Activated CD4-positive, alpha-beta T cell treated with anti-CD3 and anti-CD28 coated beads, Interleukin-2, amount 50 U/mL, for 1 hour (primary cell): ENCODE data around the gene ARFGAP2.

Experiments
- DNase-seq: peaks from one replicate; pipeline ENCODE4 v3.0.0-alpha.2; 2020

Gene ARFGAP2

DNA sequence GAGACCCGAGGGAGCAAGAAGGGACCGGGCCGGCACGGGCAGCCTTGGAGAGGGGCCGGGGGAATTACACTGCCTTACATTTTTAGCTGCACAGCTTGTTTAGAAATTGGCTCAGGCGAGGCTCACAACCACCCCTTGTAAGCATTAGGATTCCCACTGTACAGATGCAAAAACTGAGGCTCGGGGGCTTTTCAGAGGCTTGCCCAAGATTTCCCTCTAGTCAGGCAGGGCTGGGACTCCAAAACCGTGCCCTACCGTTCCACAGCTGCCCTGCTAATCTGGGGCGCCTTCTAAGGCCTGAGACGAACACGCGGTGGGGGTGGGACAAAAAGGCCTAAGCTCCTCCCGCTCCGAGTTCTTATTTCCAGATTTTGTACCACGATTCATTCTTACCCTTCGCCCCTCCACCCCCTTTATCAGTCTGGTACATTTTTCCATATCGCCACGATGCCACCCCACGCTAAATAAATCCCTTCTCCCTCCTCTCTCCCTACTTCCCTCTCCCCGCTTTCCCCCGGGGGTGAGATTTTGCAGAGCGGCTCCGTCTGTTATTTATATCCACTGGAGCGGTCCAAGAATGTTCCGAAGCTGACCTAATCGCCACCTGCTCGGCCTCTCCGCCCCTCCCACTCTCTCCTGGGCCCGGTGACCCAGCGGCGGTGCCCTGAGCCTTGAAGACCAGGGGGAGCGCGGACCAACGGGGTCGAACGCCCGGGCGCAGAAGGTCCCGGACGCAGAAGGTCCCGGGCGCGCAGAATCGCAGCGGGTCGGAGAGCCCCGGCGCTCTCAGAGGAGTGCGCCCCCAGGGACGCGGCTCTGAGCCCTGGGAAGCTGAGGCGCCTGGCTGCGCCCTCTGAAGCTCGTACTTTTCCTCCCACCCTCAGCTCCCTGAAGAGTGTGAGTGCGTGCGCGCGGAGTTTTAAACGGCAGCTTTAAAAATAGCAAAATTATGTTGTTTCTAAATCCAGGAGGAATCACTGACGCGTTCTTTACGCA lies 10.3 kb upstream of the ARFGAP2 start:
- DNase-seq: peak; percentile 49

DNA sequence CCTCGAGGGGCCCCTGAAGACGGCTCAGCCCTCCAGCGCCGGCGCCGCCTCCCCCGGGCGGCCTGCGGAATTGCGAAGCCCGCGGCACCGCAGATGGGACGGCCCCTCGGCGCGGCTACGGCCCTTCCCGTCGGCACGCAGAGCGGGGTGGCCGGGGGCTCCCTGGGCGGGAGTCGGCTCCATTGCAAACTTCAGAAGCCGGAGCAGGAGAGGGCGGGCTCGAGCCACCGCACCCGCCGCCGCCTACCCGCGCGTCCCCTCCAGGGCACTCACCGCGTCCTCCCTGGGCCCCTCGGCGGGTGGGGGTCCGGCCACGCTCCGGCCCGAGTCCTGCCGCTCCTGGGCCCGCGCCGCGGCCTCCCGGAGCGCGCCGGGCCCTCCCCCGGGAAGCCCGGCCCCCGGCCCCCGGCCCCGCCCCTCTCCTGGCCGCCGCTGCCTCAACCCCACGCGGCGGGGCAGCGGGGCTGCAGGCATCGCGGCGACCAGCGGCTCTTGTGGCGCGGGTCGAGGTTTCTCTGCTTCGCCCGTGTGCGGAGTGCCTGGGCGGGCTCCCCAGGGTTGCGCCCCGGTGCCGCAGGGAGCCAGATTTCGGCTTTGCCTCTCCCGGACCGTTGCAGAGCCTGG lies 9.5 kb upstream of the ARFGAP2 start, which contains the start of gene PACSIN3:
Gene PACSIN3, minus strand, starts transcription at position 359 of the 624 bp plus-strand sequence. CDS start 3,707 bp downstream, outside the sequence.
- DNase-seq: peak; percentile 18

DNA sequence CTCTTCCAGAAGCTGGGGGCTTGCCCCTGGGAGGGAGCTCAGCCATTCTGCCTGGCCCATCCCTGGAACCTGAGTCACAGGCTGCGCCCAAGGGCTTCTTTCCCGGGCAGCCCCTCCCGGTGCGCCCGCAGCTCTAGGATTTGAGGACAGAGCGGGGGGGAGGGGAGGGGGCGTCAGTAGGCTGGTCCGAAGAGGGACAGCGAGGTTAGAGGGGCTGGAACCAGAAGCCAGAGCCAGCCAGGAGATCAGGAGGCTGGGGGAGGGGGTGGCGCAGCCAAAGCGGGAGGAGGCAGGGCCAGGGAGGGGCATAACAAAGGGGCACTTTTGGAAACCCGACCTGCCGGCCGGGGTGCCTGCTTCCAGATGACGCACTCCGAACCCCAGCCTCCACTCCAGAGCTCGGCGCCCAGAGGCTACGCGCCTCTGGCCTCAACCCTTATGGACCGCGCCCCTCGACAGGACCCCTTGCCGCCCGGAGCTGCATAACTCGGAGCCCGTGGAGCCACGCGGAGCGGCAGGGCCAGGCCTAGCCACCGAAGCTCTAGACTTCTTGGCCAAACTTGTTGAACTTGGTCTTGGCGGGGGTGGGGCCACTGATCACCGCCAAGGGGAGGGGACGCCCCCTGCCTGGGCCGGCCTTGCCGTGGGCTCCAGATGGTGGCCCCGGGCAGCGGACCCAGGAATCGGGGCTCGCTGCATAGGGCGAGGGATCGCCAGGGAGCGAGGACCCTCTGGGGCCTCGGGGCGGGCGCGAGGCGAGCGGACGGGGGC lies 8.8 kb upstream of the ARFGAP2 start:
- DNase-seq: peak; percentile 8

DNA sequence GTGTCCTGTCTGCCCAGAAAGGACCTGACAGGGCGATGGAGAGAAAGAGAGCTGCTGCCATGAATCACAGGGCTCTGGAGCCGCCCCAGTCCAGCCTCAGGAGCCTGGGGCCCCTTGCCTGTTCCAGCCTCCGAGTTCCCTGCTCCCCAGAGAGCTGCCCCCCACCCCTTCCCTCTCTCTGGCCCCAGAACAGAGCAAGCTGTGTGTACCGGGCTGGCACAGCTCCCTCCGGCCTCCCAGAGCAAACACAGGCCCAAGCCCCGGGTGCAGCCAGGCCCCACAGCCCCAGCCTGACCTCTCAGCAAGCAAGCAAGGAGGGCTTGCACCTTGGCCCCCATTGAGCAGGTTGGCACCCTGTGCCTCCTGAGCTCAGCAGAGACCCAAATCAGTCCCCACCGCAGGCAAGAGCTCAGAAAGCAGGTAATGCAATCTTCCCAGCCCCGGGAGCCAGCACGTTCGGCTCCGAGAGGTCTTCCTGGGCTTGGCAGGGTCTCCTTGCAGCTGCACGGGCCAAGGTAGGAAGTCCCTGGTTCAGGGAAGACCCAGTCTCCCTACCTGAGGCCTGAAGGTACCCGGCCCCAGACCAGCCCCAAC lies 8.1 kb upstream of the ARFGAP2 start:
- DNase-seq: no peak

DNA sequence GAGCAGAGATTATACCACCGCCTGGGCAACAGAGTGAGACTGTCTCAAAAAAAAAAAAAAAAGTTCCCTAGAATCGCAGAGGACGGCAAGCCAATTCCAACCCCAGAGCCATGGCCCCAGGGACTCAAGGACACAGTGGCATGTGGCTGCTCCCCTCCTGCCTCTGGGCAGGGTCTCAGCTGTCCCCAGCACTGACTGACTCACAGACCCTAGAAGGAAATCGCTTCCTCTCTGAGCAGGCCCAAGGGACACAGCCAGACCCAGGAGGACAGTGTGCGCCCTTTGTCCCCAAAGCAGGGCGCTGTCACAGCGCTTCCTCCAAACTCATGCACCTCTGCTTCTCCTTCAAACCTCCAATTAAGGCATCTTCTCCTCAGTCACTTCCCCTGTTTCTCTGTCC lies 7.3 kb upstream of the ARFGAP2 start:
- no peak for DNase-seq

DNA sequence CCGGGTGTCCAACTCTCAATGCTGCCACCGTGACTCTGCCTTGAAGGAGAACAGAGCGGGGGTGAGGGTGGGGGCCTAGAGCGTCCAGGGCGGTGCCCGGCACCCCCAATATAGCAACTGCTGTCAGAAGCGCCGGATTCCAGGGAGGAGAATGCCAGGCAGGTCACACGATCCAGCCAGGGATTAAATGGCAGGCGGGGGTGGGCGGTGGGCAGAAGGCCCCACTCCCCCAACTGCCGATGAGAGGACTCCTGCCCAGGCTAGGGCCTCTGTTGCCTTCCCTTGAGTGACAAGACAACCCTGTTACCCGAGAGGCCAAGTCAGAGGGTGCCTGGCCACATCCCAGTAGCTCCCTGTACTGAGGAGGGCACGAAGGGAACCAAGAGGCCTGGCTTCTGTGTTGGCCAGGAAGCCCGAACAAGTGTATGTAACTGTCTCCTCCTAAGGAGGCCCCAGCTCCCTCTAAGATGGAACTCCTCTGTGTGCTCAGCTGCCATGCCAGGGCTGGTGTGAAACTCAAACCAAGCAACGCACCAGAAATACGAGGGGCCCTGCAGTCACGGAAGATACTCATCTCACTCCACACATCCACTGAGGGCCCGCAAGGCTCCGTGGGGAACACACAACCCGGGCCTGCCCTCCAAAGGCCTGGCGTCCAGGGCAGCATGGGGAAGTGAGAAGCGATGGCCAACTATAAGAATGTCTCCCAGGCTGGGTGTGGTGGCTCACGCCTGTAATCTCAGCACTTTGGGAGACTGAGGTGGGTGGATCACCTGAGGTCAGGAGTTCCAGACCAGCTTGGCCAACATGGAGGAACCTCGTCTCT lies 6.6 kb upstream of the ARFGAP2 start:
- no peak for DNase-seq

DNA sequence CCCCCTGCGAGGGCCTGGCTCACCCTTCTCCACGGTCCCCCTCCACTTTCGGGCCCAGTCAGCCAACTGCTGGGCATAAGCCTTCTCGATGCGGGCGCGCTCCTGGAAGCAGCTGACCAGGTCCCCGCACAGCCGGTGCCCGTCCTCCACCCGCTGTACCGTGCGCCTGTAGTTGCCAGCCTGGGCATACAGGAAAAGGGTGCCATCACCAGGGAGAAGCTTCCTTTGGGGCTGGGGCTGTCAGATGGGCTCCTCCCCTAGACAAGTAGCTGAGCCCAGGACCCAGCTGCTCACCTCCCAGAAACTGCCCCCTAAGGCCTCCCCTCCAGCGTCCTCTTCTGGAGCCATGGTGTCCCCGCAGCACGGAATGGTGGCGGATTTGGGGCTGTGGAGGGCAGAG lies 5.7 kb upstream of the ARFGAP2 start:
- no peak for DNase-seq

DNA sequence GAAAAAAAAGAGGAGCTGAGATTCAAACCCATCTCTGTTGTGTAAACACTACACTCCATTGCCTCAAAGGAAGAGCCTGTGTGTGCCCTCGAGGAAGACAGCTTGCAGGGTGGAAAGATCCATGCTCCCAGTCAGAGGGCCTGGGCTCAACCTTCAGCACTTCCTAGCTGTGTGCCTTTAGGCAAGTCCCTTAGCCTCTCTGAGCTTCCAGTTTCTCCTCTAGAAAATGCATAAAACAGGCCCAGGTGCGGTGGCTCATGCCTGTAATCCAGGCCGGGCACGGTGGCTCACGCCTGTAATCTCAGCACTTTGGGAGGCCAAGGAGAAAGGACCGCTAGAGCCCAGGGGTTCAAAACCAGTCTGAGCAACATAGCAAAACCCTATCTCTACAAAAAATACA lies 4.6 kb upstream of the ARFGAP2 start:
- no peak for DNase-seq

DNA sequence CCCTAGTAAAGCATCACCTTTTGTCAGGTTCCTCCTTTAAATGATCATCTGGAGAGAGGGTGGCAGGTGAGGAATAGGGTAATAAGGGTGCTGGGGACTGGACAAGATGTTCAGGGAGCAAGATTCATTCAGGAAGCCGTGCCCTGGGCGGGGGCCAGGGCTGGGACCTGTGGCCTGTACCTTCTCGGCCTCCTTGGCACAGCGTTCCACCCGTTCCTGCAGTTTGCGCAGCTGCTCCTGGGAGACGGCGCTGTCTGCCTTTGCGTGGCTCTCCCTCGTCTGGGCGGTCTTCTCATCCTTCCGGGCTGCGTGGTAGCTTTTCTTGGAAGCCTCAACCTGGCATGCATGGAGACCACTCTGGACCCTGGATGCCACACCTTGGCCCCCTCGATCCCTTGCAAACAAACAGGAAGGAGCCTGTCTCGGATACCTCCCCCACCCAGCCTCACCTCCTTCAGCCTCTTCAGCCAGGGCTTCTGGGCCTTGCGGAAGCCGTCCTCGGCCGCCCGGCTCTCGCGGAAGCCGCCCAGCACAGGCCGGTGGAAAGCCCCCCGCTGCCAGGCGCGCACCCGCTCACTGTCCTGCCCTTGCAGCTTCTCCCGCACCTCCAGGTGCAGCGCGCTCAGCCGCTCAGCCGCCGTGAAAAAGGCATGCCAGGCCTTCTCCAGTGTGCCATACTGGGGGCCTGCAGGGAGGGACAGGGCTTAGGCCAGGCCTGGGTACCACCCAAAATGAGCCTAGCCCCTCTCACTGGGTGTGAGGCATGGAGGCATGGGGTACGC lies 3.5 kb upstream of the ARFGAP2 start:
- no peak for DNase-seq

DNA sequence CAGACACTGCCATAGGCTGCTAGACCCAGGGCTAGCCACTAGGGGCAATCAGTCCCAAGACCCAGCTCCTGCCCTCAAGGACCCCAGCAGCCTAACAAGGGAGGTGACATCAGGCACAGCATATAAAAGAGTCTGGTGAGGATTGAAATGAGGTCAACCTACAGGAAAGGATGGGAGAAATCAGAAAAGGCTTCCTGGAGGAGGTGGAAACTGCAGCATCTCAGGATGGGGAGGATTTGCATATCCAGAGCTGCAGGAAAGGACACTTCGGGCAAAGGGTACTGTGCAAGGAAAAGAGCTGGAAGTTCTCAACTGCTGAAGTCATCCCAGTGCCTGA lies 2.9 kb upstream of the ARFGAP2 start:
- peak; percentile 35 for DNase-seq

DNA sequence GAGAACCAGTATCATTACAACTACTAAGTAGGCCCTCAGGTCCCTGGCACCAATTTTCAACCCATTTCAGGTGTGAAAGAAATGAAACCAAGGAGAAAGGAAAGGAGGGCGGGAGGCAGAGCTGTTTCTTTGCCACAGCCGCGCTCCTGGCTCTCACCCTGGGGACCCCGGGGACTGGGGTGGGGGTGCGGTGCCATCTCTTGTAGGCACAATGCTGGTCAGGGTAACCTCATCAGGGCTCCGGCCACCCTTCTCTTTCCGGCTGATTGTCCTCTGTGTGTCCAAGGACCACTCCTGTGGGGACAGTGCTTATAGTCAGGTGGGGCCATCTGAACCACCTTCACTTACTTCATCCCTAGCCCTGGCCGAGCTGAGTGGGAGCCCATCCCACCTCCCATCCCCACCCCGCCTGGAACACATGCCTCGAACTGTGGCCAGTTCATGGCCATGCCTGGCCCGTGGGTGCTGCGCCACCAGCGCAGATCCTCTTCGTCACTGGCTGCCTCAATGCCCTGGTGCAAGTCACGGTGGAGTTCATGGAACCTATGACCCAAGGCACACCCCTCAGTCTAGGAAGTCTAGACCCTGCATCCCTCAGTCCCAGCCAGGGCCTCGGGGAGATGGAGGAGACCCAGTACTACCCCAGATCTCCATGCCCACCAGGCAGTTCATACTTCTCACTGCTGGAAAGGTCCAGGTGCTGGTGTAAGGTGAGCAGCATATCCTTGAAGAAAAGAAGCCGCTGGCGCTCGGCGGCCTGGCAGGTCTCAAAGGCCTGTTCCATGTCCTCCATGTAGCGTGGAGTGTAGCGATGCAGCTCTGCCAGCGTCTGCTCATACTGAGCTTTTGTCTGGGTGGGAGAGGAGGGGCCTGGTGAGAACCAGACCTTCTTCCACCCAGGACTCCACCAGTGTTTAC lies 2.3 kb upstream of the ARFGAP2 start:
- DNase-seq: no peak

DNA sequence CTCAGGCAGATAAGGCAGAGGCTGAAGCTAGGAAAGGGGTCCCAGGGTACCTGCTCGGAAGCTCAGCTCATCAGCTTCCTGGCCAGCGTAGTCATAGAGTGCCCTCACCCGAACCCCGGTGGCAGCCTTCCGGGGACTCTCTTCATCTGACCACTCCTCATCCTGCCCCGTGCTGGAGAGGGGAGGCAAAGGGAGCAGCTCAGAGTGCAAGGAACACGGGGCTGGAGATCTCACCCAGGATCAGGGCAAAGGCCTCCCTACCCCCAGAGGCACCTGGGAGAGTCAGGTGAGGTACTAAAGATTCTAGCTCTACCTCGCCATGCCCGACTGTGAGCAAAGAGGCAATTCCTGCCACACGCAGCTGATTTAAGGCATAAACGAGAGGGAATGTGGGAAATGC lies 1.6 kb upstream of the ARFGAP2 start:
- no peak for DNase-seq

DNA sequence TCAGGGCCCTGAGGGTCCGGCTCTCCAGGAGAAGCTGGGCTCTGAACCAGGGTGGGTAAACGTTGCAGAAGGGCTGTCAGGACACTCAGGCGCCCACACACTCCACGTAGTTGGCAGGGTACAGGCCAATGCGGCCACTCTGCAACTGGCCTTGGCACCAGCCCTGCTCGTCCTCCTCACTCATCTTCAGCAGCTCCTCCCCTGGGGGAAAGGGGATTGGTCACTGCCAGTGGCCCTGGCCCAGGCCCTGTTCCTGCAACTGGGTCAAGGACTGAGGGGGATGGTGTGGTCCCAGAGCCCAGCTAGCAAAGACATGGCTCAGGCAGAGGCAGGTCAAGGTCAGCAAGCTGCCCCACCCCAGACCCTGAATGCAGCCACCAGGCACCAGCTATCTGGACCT lies 1.2 kb upstream of the ARFGAP2 start:
- DNase-seq: no peak

DNA sequence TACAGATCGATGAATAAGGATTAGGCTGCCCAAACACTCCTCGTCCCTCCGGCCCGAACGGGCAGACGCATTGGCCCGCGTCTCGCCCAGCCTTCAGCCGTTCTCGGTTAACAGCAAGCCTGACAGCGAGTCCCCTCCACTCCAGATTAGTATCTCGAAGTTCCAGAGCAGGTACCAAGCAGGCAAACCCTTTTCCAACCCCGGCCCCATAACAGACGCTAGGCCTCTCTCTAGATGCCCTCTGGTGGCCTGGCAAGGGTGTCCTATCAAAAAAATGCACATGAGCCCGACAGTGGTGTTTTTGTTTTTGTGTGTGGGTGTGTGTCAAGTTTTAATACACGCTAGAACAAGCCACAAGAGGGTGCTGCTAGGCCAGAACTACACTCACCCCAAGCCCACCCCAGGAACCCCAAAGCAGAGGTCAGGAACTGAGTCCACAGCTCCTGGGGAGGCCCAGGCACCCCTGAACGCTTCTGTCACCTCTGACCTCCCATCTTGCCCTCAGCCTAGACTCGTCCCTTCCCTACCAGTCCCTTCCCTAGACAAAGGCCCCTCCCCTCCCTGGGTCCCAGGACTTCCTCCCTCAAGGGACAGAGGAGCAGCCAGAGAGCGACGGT lies 658 bp upstream of the ARFGAP2 start:
- peak; percentile 66 for DNase-seq

DNA sequence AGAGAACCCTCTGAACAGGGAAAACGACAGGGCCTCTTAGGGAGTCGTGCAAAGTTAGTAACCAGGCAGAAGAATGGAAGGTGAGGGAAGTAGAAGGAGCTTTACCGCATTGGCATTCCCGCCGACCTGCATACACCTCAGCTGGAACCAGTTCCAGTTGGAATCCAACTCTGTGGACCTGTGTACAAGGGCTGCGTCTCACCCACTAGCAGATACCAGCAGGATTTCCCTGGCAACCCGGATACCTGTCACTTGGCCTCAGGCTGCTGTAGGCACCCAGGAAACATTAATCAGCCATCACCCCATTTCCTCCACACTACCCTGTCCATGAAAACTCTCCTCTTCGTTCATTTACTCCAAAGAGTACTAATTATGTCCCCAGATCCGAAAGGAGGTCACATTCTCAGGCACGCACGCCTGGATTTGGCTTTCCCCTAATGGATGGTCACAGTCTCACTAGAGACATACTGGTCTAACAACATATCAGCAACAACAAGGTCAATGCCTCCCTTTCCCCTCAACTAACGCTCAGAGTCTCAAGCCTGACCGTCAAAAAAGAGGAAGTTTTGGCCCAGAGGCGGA lies 842 bp downstream of the ARFGAP2 start:
- no peak for DNase-seq

DNA sequence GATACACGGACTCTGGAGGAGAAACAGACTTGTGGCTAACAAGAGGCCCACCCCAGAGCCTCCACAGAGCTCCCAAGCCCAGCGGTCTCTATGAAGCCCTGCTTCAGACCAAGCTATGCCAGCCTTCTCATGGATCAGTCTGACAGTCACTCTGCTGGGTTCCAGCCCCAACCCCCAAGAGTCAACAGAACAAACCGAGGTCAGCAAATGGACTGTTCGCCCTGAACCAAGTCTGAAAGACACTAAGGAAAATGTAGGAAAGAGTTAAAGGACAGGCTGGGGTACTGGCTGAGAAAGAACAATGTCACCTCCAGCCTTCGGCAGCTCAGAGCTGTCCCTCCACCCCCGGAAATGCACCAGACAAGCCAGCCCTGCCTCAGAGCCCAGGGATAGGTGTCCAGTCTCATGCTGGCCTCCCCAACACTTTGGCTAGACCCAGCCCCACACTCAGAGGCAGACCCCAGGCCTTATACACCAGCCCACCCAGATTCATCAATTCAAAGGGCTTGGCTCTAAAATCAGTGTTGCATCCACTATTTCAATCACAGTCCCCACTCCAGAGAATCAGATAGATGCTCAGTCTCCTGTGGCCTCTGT lies 3.8 kb downstream of the ARFGAP2 start:
- DNase-seq: no peak

DNA sequence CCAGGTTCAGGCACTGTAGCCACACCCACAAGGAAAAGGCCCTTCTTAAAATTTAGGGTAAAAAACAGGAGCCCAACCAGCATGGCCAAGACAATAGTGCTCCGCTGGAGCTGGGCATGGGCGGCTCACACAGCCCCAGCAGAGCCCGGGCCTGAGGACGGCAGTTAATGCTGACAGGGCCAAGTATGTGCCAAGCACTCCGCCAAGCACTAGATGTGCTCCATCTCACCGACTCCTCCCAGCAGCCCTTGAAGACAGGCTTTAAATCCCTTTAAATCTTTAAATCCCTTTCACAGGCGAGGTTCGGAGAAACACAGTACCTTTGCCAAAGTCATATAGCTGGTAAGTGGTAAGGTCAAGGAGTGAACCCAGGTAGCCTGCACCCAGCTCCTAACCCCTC lies 4.8 kb downstream of the ARFGAP2 start:
- DNase-seq: no peak

DNA sequence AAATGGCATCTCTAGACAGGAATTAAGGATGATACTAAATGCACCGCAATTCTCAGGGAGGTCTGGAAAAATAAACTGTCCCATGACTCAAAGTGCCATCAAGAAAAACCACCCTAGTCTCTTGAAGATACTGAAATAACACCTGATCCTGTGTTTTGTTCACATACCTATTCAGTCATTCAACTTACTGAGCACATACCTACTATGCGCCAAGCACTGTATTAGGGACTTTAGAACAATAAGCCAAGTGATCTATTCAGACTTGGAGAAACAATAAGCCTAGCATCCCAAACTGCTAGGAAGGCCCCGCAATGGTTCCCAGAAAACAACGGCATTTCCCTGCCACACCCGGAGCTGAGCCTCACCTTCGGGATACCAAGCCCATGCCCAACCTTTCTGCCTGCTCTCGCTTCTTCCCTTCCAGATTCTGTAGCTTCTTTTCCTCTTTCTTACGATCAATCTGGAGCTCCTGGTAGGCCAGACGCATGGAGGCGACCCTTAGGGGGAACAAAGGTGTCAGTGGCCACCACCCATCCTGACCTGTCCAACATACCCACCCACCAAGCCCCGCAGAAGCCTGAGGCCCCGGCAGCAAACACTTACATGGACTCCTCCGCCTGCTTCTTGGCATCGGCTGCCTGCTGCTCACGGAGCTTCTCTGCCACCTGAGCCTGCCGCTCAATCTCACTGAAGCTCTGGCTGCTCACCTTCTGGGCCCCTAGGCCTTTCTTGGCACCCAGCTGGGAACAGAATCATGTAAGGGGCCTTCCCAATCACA lies 5.4 kb downstream of the ARFGAP2 start:
- no peak for DNase-seq
